ENCODE measurements around the gene ADAM21. TPM values are rescaled to one million over a fixed set of nuclear protein-coding genes. Genes with fewer than 3 reads are reported as not detected.

The ADAM21 gene
- total and polyA plus RNA-seq, 2 experiments from 2014 or later, result not detected

DNA sequence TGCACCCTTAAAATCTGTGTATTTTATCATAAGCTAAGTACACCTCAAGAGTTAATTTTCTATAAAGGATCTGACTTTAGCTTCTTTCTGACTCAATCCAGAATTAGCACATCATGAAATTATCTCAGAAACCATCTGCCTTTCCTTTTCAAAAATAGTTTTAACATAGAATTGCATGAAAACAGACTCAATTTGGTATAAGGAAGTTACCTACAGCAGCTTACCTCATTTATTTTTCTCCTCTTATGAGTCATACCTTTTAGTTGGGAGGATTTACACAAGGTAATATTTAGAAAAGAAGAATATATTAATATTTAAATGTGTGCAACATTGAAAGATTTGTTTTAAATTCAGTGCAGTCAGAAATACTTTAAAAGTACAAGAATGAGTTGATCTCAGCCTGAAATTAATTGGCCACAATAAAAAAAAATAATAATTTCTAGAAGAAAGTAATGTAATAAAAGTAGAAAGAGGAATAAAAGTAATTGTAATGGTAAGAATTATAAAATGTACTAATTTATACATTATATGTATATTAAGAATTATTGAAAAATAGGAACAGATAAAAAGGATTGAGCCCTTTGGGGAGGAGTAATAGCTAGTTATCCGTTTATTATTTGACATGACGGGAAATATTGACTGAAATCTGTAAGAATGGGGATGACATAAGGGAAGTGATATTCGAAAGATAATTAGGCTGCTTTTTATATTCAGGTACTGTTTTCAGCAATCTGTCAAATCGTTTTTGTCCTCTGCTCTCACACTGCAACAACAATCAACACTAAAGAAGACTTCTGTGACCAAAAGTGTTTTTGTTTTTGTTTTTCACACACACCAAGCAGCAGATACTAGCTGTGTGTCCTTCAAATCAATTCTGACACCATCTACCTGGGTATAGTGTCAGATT, 20.5 kb downstream of the ADAM21 start (continued):
- TF ChIP-seq, protein P1, sequence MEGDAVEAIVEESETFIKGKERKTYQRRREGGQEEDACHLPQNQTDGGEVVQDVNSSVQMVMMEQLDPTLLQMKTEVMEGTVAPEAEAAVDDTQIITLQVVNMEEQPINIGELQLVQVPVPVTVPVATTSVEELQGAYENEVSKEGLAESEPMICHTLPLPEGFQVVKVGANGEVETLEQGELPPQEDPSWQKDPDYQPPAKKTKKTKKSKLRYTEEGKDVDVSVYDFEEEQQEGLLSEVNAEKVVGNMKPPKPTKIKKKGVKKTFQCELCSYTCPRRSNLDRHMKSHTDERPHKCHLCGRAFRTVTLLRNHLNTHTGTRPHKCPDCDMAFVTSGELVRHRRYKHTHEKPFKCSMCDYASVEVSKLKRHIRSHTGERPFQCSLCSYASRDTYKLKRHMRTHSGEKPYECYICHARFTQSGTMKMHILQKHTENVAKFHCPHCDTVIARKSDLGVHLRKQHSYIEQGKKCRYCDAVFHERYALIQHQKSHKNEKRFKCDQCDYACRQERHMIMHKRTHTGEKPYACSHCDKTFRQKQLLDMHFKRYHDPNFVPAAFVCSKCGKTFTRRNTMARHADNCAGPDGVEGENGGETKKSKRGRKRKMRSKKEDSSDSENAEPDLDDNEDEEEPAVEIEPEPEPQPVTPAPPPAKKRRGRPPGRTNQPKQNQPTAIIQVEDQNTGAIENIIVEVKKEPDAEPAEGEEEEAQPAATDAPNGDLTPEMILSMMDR (conservative IDR thresholded peaks at IDR 0.05; ENCODE audit: low read depth in 2 of 2), result no peak
- TF ChIP-seq CREB1 (CRISPR knock-in tag; IDR thresholded peaks at IDR 0.05; ENCODE audit: low read depth) (no peak), EZH2phosphoT487 (IDR thresholded peaks at IDR 0.05; ENCODE audit: unreplicated experiment) (no peak), ZNF114 (CRISPR knock-in tag; IDR thresholded peaks at IDR 0.05) (no peak), ZNF331 (CRISPR knock-in tag; IDR thresholded peaks at IDR 0.05; ENCODE audit: low read depth) (no peak)
- TF ChIP-seq, protein P2, sequence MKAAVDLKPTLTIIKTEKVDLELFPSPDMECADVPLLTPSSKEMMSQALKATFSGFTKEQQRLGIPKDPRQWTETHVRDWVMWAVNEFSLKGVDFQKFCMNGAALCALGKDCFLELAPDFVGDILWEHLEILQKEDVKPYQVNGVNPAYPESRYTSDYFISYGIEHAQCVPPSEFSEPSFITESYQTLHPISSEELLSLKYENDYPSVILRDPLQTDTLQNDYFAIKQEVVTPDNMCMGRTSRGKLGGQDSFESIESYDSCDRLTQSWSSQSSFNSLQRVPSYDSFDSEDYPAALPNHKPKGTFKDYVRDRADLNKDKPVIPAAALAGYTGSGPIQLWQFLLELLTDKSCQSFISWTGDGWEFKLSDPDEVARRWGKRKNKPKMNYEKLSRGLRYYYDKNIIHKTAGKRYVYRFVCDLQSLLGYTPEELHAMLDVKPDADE (IDR thresholded peaks at IDR 0.05), result no peak

DNA sequence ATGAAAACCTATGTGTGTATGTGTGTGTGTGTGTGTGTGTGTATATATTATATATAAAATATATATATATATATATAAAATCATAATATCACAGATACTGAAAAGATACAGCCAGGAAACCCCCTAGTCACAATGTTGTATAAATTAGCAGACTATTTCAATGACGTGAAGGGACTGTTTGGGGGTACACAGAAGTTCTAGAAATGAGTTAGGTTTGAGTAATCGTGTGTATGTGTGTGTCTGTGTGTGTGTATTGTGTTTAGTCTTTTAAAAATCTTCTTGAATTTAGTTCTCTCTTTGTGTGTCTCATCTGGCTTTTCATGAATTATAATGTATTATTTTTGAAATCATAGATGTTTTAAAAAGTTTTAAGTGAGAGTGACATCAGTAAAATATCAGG, 21.9 kb downstream of the ADAM21 start:
- Mint-ChIP-seq H3K27ac (no peak overlapping the region), H3K4me3 (no peak overlapping the region), H3K9me3 (peaks cover 29% of the 10 kb centered on the region), H3K4me1 (peaks cover 30% of the 10 kb centered on the region), H3K27me3 (ENCODE audit: insufficient read depth, low read depth, poor library complexity) (peaks cover 14% of the 10 kb centered on the region), H3K36me3 (ENCODE audit: low read depth) (peaks cover 34% of the 10 kb centered on the region; the same call in 2 of the 3 replicates)
- DNase-seq (ENCODE audit: low spot score) (no peak), ATAC-seq (no peak)
- Histone ChIP-seq H3K27ac (ENCODE audit: low read depth) (no peak overlapping the region), H2AFZ (no peak overlapping the region), H4K20me1 (replicated peaks; ENCODE audit: insufficient read depth) (no peaks in the 10 kb centered on the region), H3F3A (replicated peaks; ENCODE audit: low read depth) (no peaks in the 10 kb centered on the region), H3K79me2 (replicated peaks; ENCODE audit: insufficient read depth) (no peaks in the 10 kb centered on the region), H3K36me3 (ENCODE audit: insufficient read depth) (no peaks in the 10 kb centered on the region), H3K27me3 (ENCODE audit: insufficient read depth) (no peaks in the 10 kb centered on the region), H3K4me3 (no peak overlapping the region), H3K4me1 (ENCODE audit: insufficient read depth) (peaks cover 24% of the 10 kb centered on the region), H3K9me2 (ENCODE audit: insufficient read depth) (no peaks in the 10 kb centered on the region), H3K4me2 (no peak overlapping the region)
- TF ChIP-seq EZH2phosphoT487 (IDR thresholded peaks at IDR 0.05; ENCODE audit: unreplicated experiment) (no peak), STAT1 (IDR thresholded peaks at IDR 0.05; ENCODE audit: unreplicated experiment) (no peak), POLR2AphosphoS5 (IDR thresholded peaks at IDR 0.05; ENCODE audit: low read depth) (no peak), JUNB (IDR thresholded peaks at IDR 0.05; ENCODE audit: unreplicated experiment) (no peak), ZNF114 (CRISPR knock-in tag; IDR thresholded peaks at IDR 0.05) (no peak)
- TF ChIP-seq, protein P3, sequence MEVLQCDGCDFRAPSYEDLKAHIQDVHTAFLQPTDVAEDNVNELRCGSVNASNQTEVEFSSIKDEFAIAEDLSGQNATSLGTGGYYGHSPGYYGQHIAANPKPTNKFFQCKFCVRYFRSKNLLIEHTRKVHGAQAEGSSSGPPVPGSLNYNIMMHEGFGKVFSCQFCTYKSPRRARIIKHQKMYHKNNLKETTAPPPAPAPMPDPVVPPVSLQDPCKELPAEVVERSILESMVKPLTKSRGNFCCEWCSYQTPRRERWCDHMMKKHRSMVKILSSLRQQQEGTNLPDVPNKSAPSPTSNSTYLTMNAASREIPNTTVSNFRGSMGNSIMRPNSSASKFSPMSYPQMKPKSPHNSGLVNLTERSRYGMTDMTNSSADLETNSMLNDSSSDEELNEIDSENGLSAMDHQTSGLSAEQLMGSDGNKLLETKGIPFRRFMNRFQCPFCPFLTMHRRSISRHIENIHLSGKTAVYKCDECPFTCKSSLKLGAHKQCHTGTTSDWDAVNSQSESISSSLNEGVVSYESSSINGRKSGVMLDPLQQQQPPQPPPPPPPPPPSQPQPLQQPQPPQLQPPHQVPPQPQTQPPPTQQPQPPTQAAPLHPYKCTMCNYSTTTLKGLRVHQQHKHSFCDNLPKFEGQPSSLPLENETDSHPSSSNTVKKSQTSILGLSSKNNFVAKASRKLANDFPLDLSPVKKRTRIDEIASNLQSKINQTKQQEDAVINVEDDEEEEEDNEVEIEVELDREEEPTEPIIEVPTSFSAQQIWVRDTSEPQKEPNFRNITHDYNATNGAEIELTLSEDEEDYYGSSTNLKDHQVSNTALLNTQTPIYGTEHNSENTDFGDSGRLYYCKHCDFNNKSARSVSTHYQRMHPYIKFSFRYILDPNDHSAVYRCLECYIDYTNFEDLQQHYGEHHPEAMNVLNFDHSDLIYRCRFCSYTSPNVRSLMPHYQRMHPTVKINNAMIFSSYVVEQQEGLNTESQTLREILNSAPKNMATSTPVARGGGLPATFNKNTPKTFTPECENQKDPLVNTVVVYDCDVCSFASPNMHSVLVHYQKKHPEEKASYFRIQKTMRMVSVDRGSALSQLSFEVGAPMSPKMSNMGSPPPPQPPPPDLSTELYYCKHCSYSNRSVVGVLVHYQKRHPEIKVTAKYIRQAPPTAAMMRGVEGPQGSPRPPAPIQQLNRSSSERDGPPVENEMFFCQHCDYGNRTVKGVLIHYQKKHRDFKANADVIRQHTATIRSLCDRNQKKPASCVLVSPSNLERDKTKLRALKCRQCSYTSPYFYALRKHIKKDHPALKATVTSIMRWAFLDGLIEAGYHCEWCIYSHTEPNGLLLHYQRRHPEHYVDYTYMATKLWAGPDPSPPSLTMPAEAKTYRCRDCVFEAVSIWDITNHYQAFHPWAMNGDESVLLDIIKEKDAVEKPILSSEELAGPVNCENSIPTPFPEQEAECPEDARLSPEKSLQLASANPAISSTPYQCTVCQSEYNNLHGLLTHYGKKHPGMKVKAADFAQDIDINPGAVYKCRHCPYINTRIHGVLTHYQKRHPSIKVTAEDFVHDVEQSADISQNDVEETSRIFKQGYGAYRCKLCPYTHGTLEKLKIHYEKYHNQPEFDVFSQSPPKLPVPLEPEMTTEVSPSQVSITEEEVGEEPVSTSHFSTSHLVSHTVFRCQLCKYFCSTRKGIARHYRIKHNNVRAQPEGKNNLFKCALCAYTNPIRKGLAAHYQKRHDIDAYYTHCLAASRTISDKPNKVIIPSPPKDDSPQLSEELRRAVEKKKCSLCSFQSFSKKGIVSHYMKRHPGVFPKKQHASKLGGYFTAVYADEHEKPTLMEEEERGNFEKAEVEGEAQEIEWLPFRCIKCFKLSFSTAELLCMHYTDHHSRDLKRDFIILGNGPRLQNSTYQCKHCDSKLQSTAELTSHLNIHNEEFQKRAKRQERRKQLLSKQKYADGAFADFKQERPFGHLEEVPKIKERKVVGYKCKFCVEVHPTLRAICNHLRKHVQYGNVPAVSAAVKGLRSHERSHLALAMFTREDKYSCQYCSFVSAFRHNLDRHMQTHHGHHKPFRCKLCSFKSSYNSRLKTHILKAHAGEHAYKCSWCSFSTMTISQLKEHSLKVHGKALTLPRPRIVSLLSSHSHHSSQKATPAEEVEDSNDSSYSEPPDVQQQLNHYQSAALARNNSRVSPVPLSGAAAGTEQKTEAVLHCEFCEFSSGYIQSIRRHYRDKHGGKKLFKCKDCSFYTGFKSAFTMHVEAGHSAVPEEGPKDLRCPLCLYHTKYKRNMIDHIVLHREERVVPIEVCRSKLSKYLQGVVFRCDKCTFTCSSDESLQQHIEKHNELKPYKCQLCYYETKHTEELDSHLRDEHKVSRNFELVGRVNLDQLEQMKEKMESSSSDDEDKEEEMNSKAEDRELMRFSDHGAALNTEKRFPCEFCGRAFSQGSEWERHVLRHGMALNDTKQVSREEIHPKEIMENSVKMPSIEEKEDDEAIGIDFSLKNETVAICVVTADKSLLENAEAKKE (CRISPR knock-in tag; IDR thresholded peaks at IDR 0.05), result no peak
- TF ChIP-seq, protein P4, sequence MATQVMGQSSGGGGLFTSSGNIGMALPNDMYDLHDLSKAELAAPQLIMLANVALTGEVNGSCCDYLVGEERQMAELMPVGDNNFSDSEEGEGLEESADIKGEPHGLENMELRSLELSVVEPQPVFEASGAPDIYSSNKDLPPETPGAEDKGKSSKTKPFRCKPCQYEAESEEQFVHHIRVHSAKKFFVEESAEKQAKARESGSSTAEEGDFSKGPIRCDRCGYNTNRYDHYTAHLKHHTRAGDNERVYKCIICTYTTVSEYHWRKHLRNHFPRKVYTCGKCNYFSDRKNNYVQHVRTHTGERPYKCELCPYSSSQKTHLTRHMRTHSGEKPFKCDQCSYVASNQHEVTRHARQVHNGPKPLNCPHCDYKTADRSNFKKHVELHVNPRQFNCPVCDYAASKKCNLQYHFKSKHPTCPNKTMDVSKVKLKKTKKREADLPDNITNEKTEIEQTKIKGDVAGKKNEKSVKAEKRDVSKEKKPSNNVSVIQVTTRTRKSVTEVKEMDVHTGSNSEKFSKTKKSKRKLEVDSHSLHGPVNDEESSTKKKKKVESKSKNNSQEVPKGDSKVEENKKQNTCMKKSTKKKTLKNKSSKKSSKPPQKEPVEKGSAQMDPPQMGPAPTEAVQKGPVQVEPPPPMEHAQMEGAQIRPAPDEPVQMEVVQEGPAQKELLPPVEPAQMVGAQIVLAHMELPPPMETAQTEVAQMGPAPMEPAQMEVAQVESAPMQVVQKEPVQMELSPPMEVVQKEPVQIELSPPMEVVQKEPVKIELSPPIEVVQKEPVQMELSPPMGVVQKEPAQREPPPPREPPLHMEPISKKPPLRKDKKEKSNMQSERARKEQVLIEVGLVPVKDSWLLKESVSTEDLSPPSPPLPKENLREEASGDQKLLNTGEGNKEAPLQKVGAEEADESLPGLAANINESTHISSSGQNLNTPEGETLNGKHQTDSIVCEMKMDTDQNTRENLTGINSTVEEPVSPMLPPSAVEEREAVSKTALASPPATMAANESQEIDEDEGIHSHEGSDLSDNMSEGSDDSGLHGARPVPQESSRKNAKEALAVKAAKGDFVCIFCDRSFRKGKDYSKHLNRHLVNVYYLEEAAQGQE (IDR thresholded peaks at IDR 0.05; ENCODE audit: unreplicated experiment), result no peak
